Measurements from ENCODE around the gene ELMOD3.

- TF ChIP-seq EZH2 (optimal IDR thresholded peaks at IDR 0.05; ENCODE audit: low read depth, low read length) = no peak
- no peak for TF ChIP-seq CTCF (IDR thresholded peaks at IDR 0.05; ENCODE audit: low read length)
- TF ChIP-seq EZH2phosphoT487 (IDR thresholded peaks at IDR 0.05; ENCODE audit: low read length) = no peak
Observed at GRCh38 chr2:85329181-85329651, 25.4 kb upstream of the ELMOD3 start.
